H1 (cell line): ENCODE results near the gene ADAM19. TPM values are rescaled to one million over a fixed set of nuclear protein-coding genes. Genes with fewer than 3 reads are reported as not detected.

Experiments used
- CTCF ChIA-PET: fragments of 300-600 bp; sonication (Branson Sonifier 250); formaldehyde crosslinking; loops from one replicate; lab custom pipeline; 2021; ENCODE audit not compliant: partially characterized antibody; lab: Charles Lee
- POLR2A ChIA-PET: fragments of 300-600 bp; sonication (Branson Sonifier 250); formaldehyde crosslinking; loops from one replicate; lab custom pipeline; 2021; ENCODE audit warnings: inconsistent platforms; ENCODE audit not compliant: partially characterized antibody; lab: Charles Lee
- DNase-seq, 2 experiments: peaks; one replicate each; pipeline versions ENCODE4 v3.0.0 to v3.0.0-alpha.2; 2010 to 2022; ENCODE audit warnings: low spot score in 2 of 2, low read depth in 1 of 2, mixed read lengths in 1 of 2
- FAIRE-seq: peaks from 2 replicates; lab custom pipeline; 2011; peaks lifted over from hg19 to GRCh38; lab: Jason Lieb, UNC
- H2AFZ ChIP-seq: 2 replicates; pipeline ENCODE4 v1.8.1; 2012; ENCODE audit warnings: low read length, inconsistent platforms
- H2AK5ac ChIP-seq: 2 replicates; pipeline ENCODE4 v1.6.1; 2013; ENCODE audit warnings: low read depth, low read length
- H2BK120ac ChIP-seq: replicated peaks from 2 replicates; pipeline ENCODE3; 2013; ENCODE audit warnings: low read depth, low read length, inconsistent platforms
- H2BK12ac ChIP-seq: 2 replicates; pipeline ENCODE4 v1.6.1; 2013; ENCODE audit warnings: low read depth, low read length
- H2BK15ac ChIP-seq: 2 replicates; pipeline ENCODE4 v1.6.1; 2013; ENCODE audit warnings: low read length
- H2BK20ac ChIP-seq: 2 replicates; pipeline ENCODE4 v1.6.1; 2013; ENCODE audit warnings: low read length
- H2BK5ac ChIP-seq: 2 replicates; pipeline ENCODE4 v1.6.1; 2013; ENCODE audit warnings: low read depth, low read length
- H3K14ac ChIP-seq: 2 replicates; pipeline ENCODE4 v1.6.1; 2013; ENCODE audit warnings: inconsistent platforms; ENCODE audit not compliant: insufficient read length
- H3K18ac ChIP-seq: 2 replicates; pipeline ENCODE4 v1.6.1; 2013; ENCODE audit warnings: low read length; ENCODE audit errors: extremely low read depth
- H3K23ac ChIP-seq: 2 replicates; pipeline ENCODE4 v1.6.1; 2013; ENCODE audit warnings: inconsistent platforms; ENCODE audit not compliant: insufficient read length
- H3K23me2 ChIP-seq: 2 replicates; pipeline ENCODE4 v1.6.1; 2013; ENCODE audit warnings: low read depth, low read length
- H3K27ac ChIP-seq: 2 replicates; pipeline ENCODE4 v1.6.1; 2011; ENCODE audit warnings: low read depth, low read length, inconsistent platforms
- H3K27me3 ChIP-seq, 4 experiments: replicated peaks in 1 of 4; 1 replicate in 1 of 4; 2 replicates in 3 of 4; pipeline versions ENCODE4 v1.6.1 to v1.8.1; 2011 to 2013; ENCODE audit warnings: low read length in 3 of 4, mild to moderate bottlenecking in 3 of 4, inconsistent platforms in 2 of 4, mixed read lengths in 2 of 4, moderate library complexity in 1 of 4; ENCODE audit not compliant: control insufficient read depth in 3 of 4, insufficient read depth in 3 of 4; ENCODE audit errors: extremely low read depth in 1 of 4
- H3K36me3 ChIP-seq, 4 experiments: 2 replicates each; pipeline versions ENCODE4 v1.6.1 to v1.8.1; 2011 to 2013; ENCODE audit warnings: mild to moderate bottlenecking in 4 of 4, low read length in 3 of 4, moderate library complexity in 2 of 4, control low read depth in 1 of 4, inconsistent platforms in 1 of 4; ENCODE audit not compliant: insufficient read depth in 4 of 4, control insufficient read depth in 2 of 4
- H3K4ac ChIP-seq: replicated peaks from 2 replicates; pipeline ENCODE3; 2013; ENCODE audit warnings: low read length, low read depth, mixed read lengths, inconsistent platforms; ENCODE audit not compliant: insufficient read length
- H3K4me1 ChIP-seq, 4 experiments: replicated peaks in 1 of 4; 1 replicate in 1 of 4; 2 replicates in 3 of 4; pipeline versions ENCODE4 v1.6.1 to v1.8.1; 2011 to 2013; ENCODE audit warnings: low read length in 3 of 4, inconsistent platforms in 2 of 4, mixed read lengths in 1 of 4; ENCODE audit not compliant: insufficient read depth in 4 of 4, control insufficient read depth in 3 of 4
- H3K4me2 ChIP-seq, 2 experiments: 2 replicates each; pipeline versions ENCODE4 v1.6.1 to v1.8.1; 2011 to 2013; ENCODE audit warnings: low read depth in 2 of 2, low read length in 2 of 2, control low read depth in 1 of 2, inconsistent platforms in 1 of 2, mild to moderate bottlenecking in 1 of 2; ENCODE audit not compliant: insufficient read depth in 1 of 2
- H3K4me3 ChIP-seq, 4 experiments: fragments of 200-600, 300-600 bp in 1 of 4; sonication (generic), shearing (Covaris generic), sonication (Bioruptor Twin) in 1 of 4; 2 replicates each; pipeline versions ENCODE4 v1.5.1 to v1.8.1; 2011 to 2016; ENCODE audit warnings: low read length in 4 of 4, low read depth in 3 of 4, control low read depth in 2 of 4, inconsistent platforms in 2 of 4, mild to moderate bottlenecking in 2 of 4, mixed read lengths in 1 of 4, moderate library complexity in 1 of 4; ENCODE audit not compliant: insufficient read depth in 2 of 4; ENCODE audit errors: extremely low read depth in 1 of 4
- H3K56ac ChIP-seq: replicated peaks from 2 replicates; pipeline ENCODE3; 2013; ENCODE audit warnings: low read depth, mild to moderate bottlenecking, mixed read lengths, low read length, inconsistent platforms; ENCODE audit not compliant: insufficient read length
- H3K79me1 ChIP-seq: 2 replicates; pipeline ENCODE4 v1.6.1; 2013; ENCODE audit warnings: low read depth, low read length, control low read depth
- H3K79me2 ChIP-seq, 2 experiments: 2 replicates each; pipeline versions ENCODE4 v1.6.1 to v1.8.1; 2012 to 2013; ENCODE audit warnings: low read length in 2 of 2, mild to moderate bottlenecking in 2 of 2, inconsistent platforms in 1 of 2; ENCODE audit not compliant: insufficient read depth in 2 of 2, control insufficient read depth in 1 of 2
- H3K9ac ChIP-seq, 4 experiments: replicated peaks in 1 of 4; 1 replicate in 1 of 4; 2 replicates in 3 of 4; pipeline versions ENCODE4 v1.6.1 to v1.8.1; 2011 to 2013; ENCODE audit warnings: low read depth in 3 of 4, low read length in 3 of 4, control low read depth in 2 of 4, mild to moderate bottlenecking in 2 of 4, moderate library complexity in 2 of 4, inconsistent platforms in 1 of 4; ENCODE audit errors: extremely low read depth in 1 of 4
- H3K9me3 ChIP-seq, 2 experiments: 2 replicates each; pipeline versions ENCODE4 v1.6.1 to v1.8.1; 2012 to 2013; ENCODE audit warnings: mild to moderate bottlenecking in 2 of 2, moderate library complexity in 2 of 2, control low read depth in 1 of 2, inconsistent platforms in 1 of 2, low read depth in 1 of 2, low read length in 1 of 2, mixed read lengths in 1 of 2; ENCODE audit not compliant: insufficient read depth in 2 of 2
- H4K20me1 ChIP-seq, 2 experiments: replicated peaks in 1 of 2; 2 replicates each; pipeline versions ENCODE3 to v1.8.1; 2011 to 2013; ENCODE audit warnings: inconsistent platforms in 2 of 2, low read length in 2 of 2, mild to moderate bottlenecking in 1 of 2; ENCODE audit not compliant: insufficient read depth in 2 of 2, control insufficient read depth in 1 of 2
- H4K5ac ChIP-seq: 2 replicates; pipeline ENCODE4 v1.6.1; 2013; ENCODE audit warnings: low read length, low read depth, mixed read lengths, inconsistent platforms; ENCODE audit not compliant: insufficient read length
- H4K8ac ChIP-seq: 2 replicates; pipeline ENCODE4 v1.8.0; 2013; ENCODE audit warnings: mild to moderate bottlenecking, moderate library complexity, low read length, inconsistent platforms; ENCODE audit not compliant: insufficient read depth; ENCODE audit errors: extremely low read depth
- H4K91ac ChIP-seq: replicated peaks from 2 replicates; pipeline ENCODE3; 2013; ENCODE audit warnings: low read length, mixed read lengths, inconsistent platforms; ENCODE audit not compliant: insufficient read length
- BCL11A ChIP-seq, 2 experiments: IDR thresholded peaks; one replicate each; pipeline ENCODE4 v1.6.1; 2011; ENCODE audit warnings: low read depth in 2 of 2, low read length in 2 of 2, mild to moderate bottlenecking in 2 of 2
- JUND ChIP-seq: IDR thresholded peaks from 2 replicates; pipeline ENCODE4 v1.6.1; 2011; ENCODE audit warnings: mild to moderate bottlenecking, improper control_type of control experiment, low read length
- SIN3A ChIP-seq, 2 experiments: IDR thresholded peaks in 1 of 2; conservative IDR thresholded peaks in 1 of 2; 2 replicates each; pipeline ENCODE4 v1.6.1; 2011 to 2012; ENCODE audit warnings: low read length in 2 of 2, improper control_type of control experiment in 1 of 2, low read depth in 1 of 2, mild to moderate bottlenecking in 1 of 2
- TAF1 ChIP-seq: IDR thresholded peaks from 2 replicates; pipeline ENCODE4 v1.6.1; 2011; ENCODE audit warnings: mild to moderate bottlenecking, low read depth, low read length
- WGBS, 2 experiments: shearing (Covaris generic) in 1 of 2; methylation state at CpG; one replicate each; pipeline versions ENCODE4 v1.1.6 to v1.1.7; 2013 to 2015; ENCODE audit warnings: low lambda C conversion rate in 2 of 2, mixed read lengths in 2 of 2, inconsistent platforms in 1 of 2, low coverage in 1 of 2, missing lambda C conversion rate in 1 of 2; ENCODE audit not compliant: insufficient replicate concordance in 2 of 2, insufficient coverage in 1 of 2, insufficient read length in 1 of 2; ENCODE audit errors: extremely low coverage in 1 of 2, missing lambda C conversion rate in 1 of 2; 5-methylcytosine and 5-hydroxymethylcytosine counted together
- polyA plus RNA-seq, 7 experiments: library from polyadenylated mRNA; depleted of rRNA in 3 of 7; stranded (reverse) in 5 of 7; unstranded in 2 of 7; fragments of >200 nt in 5 of 7; fragments of 200-250 nt in 2 of 7; gene quantifications; 1 replicate in 5 of 7; 2 replicates in 1 of 7; 4 replicates in 1 of 7; pipeline versions ENCODE4 v1.2.1 to v1.2.3, GENCODE V29; 2011 to 2013; ENCODE audit warnings: missing spikeins in 2 of 7, mixed read lengths in 2 of 7
- total RNA-seq: library from RNA; stranded (reverse); fragmentation: NEBNext Ultra II Directional; extraction: Animal tissue kit (Norgen Biotek cat#: 25700); gene quantifications from 2 replicates; pipeline ENCODE4 v1.2.1, GENCODE V29; 2021

Gene ADAM19
- total and polyA plus RNA-seq, 2 of the 8 experiments (the other 6 are each of a cell fraction or from before 2014, with no cell fraction given), result 6.5 to 22.7 TPM

GRCh38 chr5:157470631-157471030 is 104.9 kb downstream of the ADAM19 start:
- no peak overlapping the region for H2BK12ac ChIP-seq
- no peak overlapping the region for H3K23ac ChIP-seq
- H4K5ac ChIP-seq, result no peak overlapping the region
- FAIRE-seq, result no peak
- ChIA-PET CTCF (interaction anchor here (0.9 to 8.5 kb wide), 19 partner anchors 10 to 273 kb away, joined by 3 to 112 read pairs (median 8); partner anchors contain the start of genes LSM11 and NIPAL4), POLR2A (interaction anchor here (1.6 kb wide), 1 partner anchor 18 kb away, joined by 3 read pairs; no protein-coding TSS in a partner anchor)
- H2AK5ac ChIP-seq, result no peak overlapping the region
- no peak overlapping the region for H2BK120ac ChIP-seq
- no peak overlapping the region for H2BK5ac ChIP-seq
- H3K56ac ChIP-seq, result no peak overlapping the region
- no peaks in the 10 kb centered on the region for H3K27me3 ChIP-seq
- H4K91ac ChIP-seq, result no peak overlapping the region
- no peaks in the 10 kb centered on the region for H3K36me3 ChIP-seq
- TF ChIP-seq TAF1 (no peak), SIN3A (conservative IDR thresholded peaks at IDR 0.05 in 1 of 2, IDR thresholded peaks at IDR 0.05 in 1 of 2; ENCODE audit: low read depth in 1 of 2, low read length in 2 of 2) (no peak), JUND (no peak), BCL11A (IDR thresholded peaks at IDR 0.05; ENCODE audit: low read depth in 2 of 2, low read length in 2 of 2) (no peak)
- H3K4ac ChIP-seq, result no peak overlapping the region
- no peak overlapping the region for H2BK20ac ChIP-seq
- H3K4me1 ChIP-seq, result no peaks in the 10 kb centered on the region
- H3K4me3 ChIP-seq, result no peak overlapping the region
- H3K18ac ChIP-seq, result no peak overlapping the region
- H3K14ac ChIP-seq, result no peak overlapping the region
- no peak overlapping the region for H3K4me2 ChIP-seq
- no peak overlapping the region for H3K27ac ChIP-seq
- H3K79me1 ChIP-seq, result no peaks in the 10 kb centered on the region; the same call in 1 of the 2 replicates
- no peak overlapping the region for H2AFZ ChIP-seq
- H3K9ac ChIP-seq, result no peak overlapping the region
- 83% methylated on average over 1 of the region's 1 CpG; no CpG with 5 or more reads in 1 of the 2 experiments for WGBS, 2 experiments
- H3K9me3 ChIP-seq, result 0 out of 4 replicates have a peak, but pooled peaks cover 0 to 2% of the 10 kb centered on the region in 2 experiments
- DNase-seq, result no peak
- no peak overlapping the region for H4K8ac ChIP-seq
- no peaks in the 10 kb centered on the region for H3K23me2 ChIP-seq
- H2BK15ac ChIP-seq, result no peak overlapping the region
- H4K20me1 ChIP-seq, result peaks cover 0 to 2% of the 10 kb centered on the region in 2 experiments
- no peaks in the 10 kb centered on the region for H3K79me2 ChIP-seq
